GM12878 (cell line): ENCODE results near the gene LRRC27. TPM values are rescaled to one million over a fixed set of nuclear protein-coding genes. Genes with fewer than 3 reads are reported as not detected.

Experiments
- ATAC-seq: fragments of 200-7000 bp; cut with Tn5 transposase; 3 replicates; pipeline ENCODE4 v1.9.1; 2020; ENCODE audit warnings: mild to moderate bottlenecking, moderate library complexity
- BruUV-seq: library from RNA; stranded (reverse); fragments of 400-500 nt; replicated peaks from 2 replicates; lab custom pipeline; 2021; lab: Mats Ljungman, UMichigan
- CTCF ChIA-PET: fragments of 300-600 bp; sonication (Branson Sonifier 250); formaldehyde crosslinking; extraction: SDS; loops from one replicate; lab custom pipeline; 2021; ENCODE audit warnings: inconsistent platforms; lab: Yijun Ruan, JAX
- POLR2A ChIA-PET: fragments of 350-600 bp; formaldehyde crosslinking; extraction: SDS; loops from one replicate; lab custom pipeline; 2021; ENCODE audit warnings: inconsistent platforms; lab: Charles Lee
- RAD21 ChIA-PET: fragments of 300-600 bp; sonication (Branson Sonifier 250); formaldehyde crosslinking; loops from one replicate; lab custom pipeline; 2023; ENCODE audit warnings: antibody characterized with exemption; ENCODE audit not compliant: unreplicated experiment; lab: Charles Lee
- SMC1A ChIA-PET: fragments of 300-600 bp; sonication (Branson Sonifier 250); formaldehyde crosslinking; loops from one replicate; lab custom pipeline; 2023; ENCODE audit not compliant: unreplicated experiment, uncharacterized antibody; lab: Charles Lee
- DNase-seq: peaks from one replicate; pipeline ENCODE4 v3.0.0-alpha.2; 2011; ENCODE audit warnings: low read depth, low spot score
- FAIRE-seq: peaks from 3 replicates; lab custom pipeline; 2011; peaks lifted over from hg19 to GRCh38; lab: Jason Lieb, UNC
- H2AFZ ChIP-seq: 2 replicates; pipeline ENCODE4 v1.6.0; 2011; ENCODE audit warnings: low read depth, low read length, control low read depth; ENCODE audit not compliant: control insufficient read depth
- H3K27ac ChIP-seq: 2 replicates; pipeline ENCODE4 v1.5.1; 2011; ENCODE audit warnings: control low read depth; ENCODE audit not compliant: control insufficient read depth, insufficient read depth
- H3K27me3 ChIP-seq, 2 experiments: replicated peaks in 1 of 2; 2 replicates each; pipeline versions ENCODE4 v1.6.0 to v1.6.1; 2011; ENCODE audit warnings: low read length in 1 of 2; ENCODE audit not compliant: control insufficient read depth in 2 of 2, insufficient read depth in 2 of 2
- H3K36me3 ChIP-seq, 2 experiments: 2 replicates each; pipeline ENCODE4 v1.5.1; 2011; ENCODE audit warnings: low read length in 1 of 2; ENCODE audit not compliant: control insufficient read depth in 2 of 2, insufficient read depth in 2 of 2
- H3K4me1 ChIP-seq: 2 replicates; pipeline ENCODE4 v1.6.1; 2011; ENCODE audit warnings: mild to moderate bottlenecking, low read length, moderate library complexity, mixed read lengths; ENCODE audit not compliant: control insufficient read depth, insufficient read depth
- H3K4me2 ChIP-seq: 2 replicates; pipeline ENCODE4 v1.6.0; 2011; ENCODE audit warnings: control low read depth; ENCODE audit not compliant: control insufficient read depth, insufficient read depth
- H3K4me3 ChIP-seq: fragments of 200-600 bp; sonication (generic); 2 replicates; pipeline ENCODE4 v1.5.1; 2016
- H3K79me2 ChIP-seq: 2 replicates; pipeline ENCODE4 v1.6.0; 2011; ENCODE audit warnings: low read length; ENCODE audit not compliant: control insufficient read depth, insufficient read depth
- H3K9ac ChIP-seq: 2 replicates; pipeline ENCODE4 v1.8.0; 2011; ENCODE audit warnings: low read length, control low read depth, mixed read lengths; ENCODE audit not compliant: control insufficient read depth, insufficient read depth
- H3K9me3 ChIP-seq: replicated peaks from 3 replicates; pipeline ENCODE4 v1.5.1; 2011; ENCODE audit warnings: mild to moderate bottlenecking, low read length; ENCODE audit not compliant: control insufficient read depth, insufficient read depth
- H4K20me1 ChIP-seq: 2 replicates; pipeline ENCODE4 v1.6.0; 2011; ENCODE audit not compliant: control insufficient read depth, insufficient read depth
- ATF2 ChIP-seq: IDR thresholded peaks from 2 replicates; pipeline ENCODE4 v1.6.1; 2012; ENCODE audit warnings: low read length, inconsistent platforms
- ATF3 ChIP-seq: IDR thresholded peaks from 2 replicates; pipeline ENCODE4 v1.6.1; 2011; ENCODE audit warnings: low read depth, mild to moderate bottlenecking, low read length, moderate library complexity, borderline replicate concordance; ENCODE audit errors: extremely low read depth
- CEBPB ChIP-seq, 2 experiments: fragments of 150-350 bp in 1 of 2; IDR thresholded peaks; 2 replicates each; pipeline ENCODE4 v1.6.1; 2012 to 2014; ENCODE audit warnings: low read depth in 2 of 2, low read length in 2 of 2, borderline replicate concordance in 1 of 2, inconsistent platforms in 1 of 2
- HCFC1 ChIP-seq: fragments of 150-350 bp; IDR thresholded peaks from 2 replicates; pipeline ENCODE4 v1.6.1; 2014; ENCODE audit warnings: low read length
- HDGF ChIP-seq: fragments of 450-650 bp; IDR thresholded peaks from 2 replicates; pipeline ENCODE4 v1.6.1; 2016; ENCODE audit warnings: antibody characterized with exemption
- IKZF1 ChIP-seq: fragments of 450-650 bp; conservative IDR thresholded peaks from 2 replicates; pipeline ENCODE4 v1.6.1; 2017; ENCODE audit warnings: antibody characterized with exemption, mild to moderate bottlenecking
- KDM1A ChIP-seq: fragments of 200-600 bp; sonication (generic); IDR thresholded peaks from 2 replicates; pipeline ENCODE4 v1.6.1; 2016; ENCODE audit warnings: borderline replicate concordance
- MAX ChIP-seq: IDR thresholded peaks from 2 replicates; pipeline ENCODE4 v1.6.1; 2012; ENCODE audit warnings: low read depth, low read length, improper control_type of control experiment
- RAD21 ChIP-seq: IDR thresholded peaks from 2 replicates; pipeline ENCODE4 v1.6.1; 2011; ENCODE audit warnings: mild to moderate bottlenecking, low read depth, low read length, moderate library complexity; ENCODE audit not compliant: insufficient read depth
- RBBP5 ChIP-seq: fragments of 200-600 bp; sonication (generic); conservative IDR thresholded peaks from 2 replicates; pipeline ENCODE4 v1.6.1; 2016
- RELA ChIP-seq: fragments of 450-650 bp; IDR thresholded peaks from 2 replicates; pipeline ENCODE4 v1.8.0; 2014; ENCODE audit warnings: borderline replicate concordance; ENCODE audit not compliant: partially characterized antibody
- SREBF1 ChIP-seq: IDR thresholded peaks from 2 replicates; pipeline ENCODE4 v1.6.1; 2012; ENCODE audit warnings: mild to moderate bottlenecking, low read length
- SUZ12 ChIP-seq: fragments of 200-600 bp; sonication (generic); IDR thresholded peaks from one replicate; pipeline ENCODE4 v1.6.1; 2018; ENCODE audit warnings: antibody characterized with exemption, mild to moderate bottlenecking; ENCODE audit not compliant: unreplicated experiment
- TAF1 ChIP-seq: IDR thresholded peaks from 2 replicates; pipeline ENCODE4 v1.6.1; 2011; ENCODE audit warnings: mild to moderate bottlenecking, low read depth, low read length, borderline replicate concordance
- TARDBP ChIP-seq: IDR thresholded peaks from 2 replicates; pipeline ENCODE4 v1.6.1; 2016; ENCODE audit warnings: borderline replicate concordance
- ZNF24 ChIP-seq: fragments of 450-650 bp; IDR thresholded peaks from 2 replicates; pipeline ENCODE4 v1.6.1; 2017; ENCODE audit warnings: antibody characterized with exemption, mild to moderate bottlenecking
- ZNF274 ChIP-seq: IDR thresholded peaks from one replicate; pipeline ENCODE4 v1.8.0; 2011; ENCODE audit not compliant: insufficient read length, insufficient read depth
- WGBS: methylation state at CpG from one replicate; pipeline ENCODE4 v1.1.6; 2016; ENCODE audit warnings: low lambda C conversion rate; ENCODE audit not compliant: insufficient replicate concordance, insufficient coverage; ENCODE audit errors: missing lambda C conversion rate; 5-methylcytosine and 5-hydroxymethylcytosine counted together
- in situ Hi-C: fragments of 300-500 bp; cut with MboI; formaldehyde crosslinking; loops from 9 replicates; pipeline ENCODE4 v1.14.3; 2018; ENCODE audit warnings: mixed read lengths
- intact Hi-C: fragments of 100-400 bp; cut with micrococcal nuclease; formaldehyde crosslinking; loops from one replicate; pipeline ENCODE4 v1.14.2; 2022; ENCODE audit not compliant: unreplicated experiment
- polyA plus RNA-seq, 11 experiments: library from polyadenylated mRNA; depleted of rRNA in 4 of 11; unstranded in 6 of 11; stranded (reverse) in 5 of 11; fragments of >200 nt; fragmentation: Nextera tagmentation in 4 of 11; fragmentation: Illumina TruSeq in 1 of 11; extraction: Ambion mirVana in 4 of 11; extraction: Trizol in 1 of 11; gene quantifications; 1 replicate in 1 of 11; 2 replicates in 10 of 11; pipeline versions ENCODE4 v1.2.1 to v1.2.3, GENCODE V29; 2011 to 2016; ENCODE audit warnings: inconsistent platforms in 2 of 11, missing spikeins in 2 of 11, low read depth in 1 of 11
- total RNA-seq, 4 experiments: library from RNA; depleted of rRNA in 3 of 4; stranded (reverse); fragments of >200 nt in 3 of 4; fragmentation: Illumina TruSeq in 1 of 4; extraction: Trizol in 1 of 4; gene quantifications; 2 replicates each; pipeline versions ENCODE4 v1.2.1 to v1.2.3, GENCODE V29; 2013 to 2021

LRRC27 gene
- total and polyA plus RNA-seq, 10 of the 15 experiments (the other 5 are each of a cell fraction or from before 2014, with no cell fraction given), result 0.48 to 6.9 (median 4.7) TPM

GRCh38 chr10:132394936-132395703, 63.1 kb downstream of the LRRC27 start:
- Histone ChIP-seq H3K9me3 (no peaks in the 10 kb centered on the region), H3K9ac (no peak overlapping the region), H3K4me1 (peaks cover 8% of the 10 kb centered on the region; the same call in 1 of the 2 replicates), H2AFZ (no peak overlapping the region), H3K27me3 (peaks cover 0 to 3% of the 10 kb centered on the region in 2 experiments; a peak in 3 of 4 replicates), H4K20me1 (no peaks in the 10 kb centered on the region), H3K4me3 (no peak overlapping the region), H3K27ac (no peak overlapping the region), H3K4me2 (no peak overlapping the region), H3K36me3 (no peaks in the 10 kb centered on the region), H3K79me2 (no peaks in the 10 kb centered on the region)
- no peak for FAIRE-seq
- RAD21 ChIA-PET, result no interaction called here
- BruUV-seq, result no TSS peak
- in situ Hi-C loops, result no loop called here
- POLR2A ChIA-PET, result no interaction called here
- no peak for TF ChIP-seq TARDBP
- TF ChIP-seq ZNF274, result no peak
- no peak for TF ChIP-seq RBBP5
- no peak for TF ChIP-seq CEBPB (IDR thresholded peaks at IDR 0.05; ENCODE audit: borderline replicate concordance in 1 of 2, low read depth in 2 of 2, low read length in 2 of 2)
- TF ChIP-seq RAD21, result no peak
- no peak for TF ChIP-seq ATF2
- no peak for TF ChIP-seq MAX
- TF ChIP-seq TAF1, result no peak
- no peak for TF ChIP-seq HCFC1
- no peak for TF ChIP-seq SREBF1
- TF ChIP-seq KDM1A, result no peak
- TF ChIP-seq ZNF24, result no peak
- TF ChIP-seq SUZ12, result no peak
- TF ChIP-seq HDGF, result no peak
- TF ChIP-seq IKZF1, result no peak
- no peak for TF ChIP-seq ATF3
- TF ChIP-seq RELA, result no peak
- 26% methylated on average over 12 of the region's 12 CpGs for WGBS
- intact Hi-C loops, result loop anchor here (5.0 kb wide), 1 partner anchor 57 kb away; no protein-coding TSS in a partner anchor
- DNase-seq, result no peak
- CTCF ChIA-PET, result no interaction called here
- no peak for ATAC-seq
- SMC1A ChIA-PET, result no interaction called here
